KOPT-K1 (cell line): Measurements from ENCODE around the gene AARSD1.
"Not testable (repeated sequence)": the region's sequence is repeated elsewhere in the genome, so short reads cannot be mapped to it uniquely, and the experiment has no call there.

Experiments used
- H3K27ac ChIP-seq: fragments of 200-600 bp; sonication (generic); 2 replicates; pipeline ENCODE4 v1.5.1; 2016; ENCODE audit warnings: antibody characterized with exemption, mild to moderate bottlenecking, low read depth, low read length; ENCODE audit not compliant: poor library complexity, severe bottlenecking
- H3K36me3 ChIP-seq: fragments of 200-600 bp; sonication (generic); 2 replicates; pipeline ENCODE4 v1.5.1; 2017; ENCODE audit warnings: antibody characterized with exemption, mild to moderate bottlenecking, low read length, moderate library complexity; ENCODE audit not compliant: insufficient read depth
- H3K9me3 ChIP-seq: fragments of 200-600 bp; sonication (generic); 2 replicates; pipeline ENCODE4 v1.5.1; 2017; ENCODE audit warnings: antibody characterized with exemption, low read length, mild to moderate bottlenecking; ENCODE audit not compliant: insufficient read depth, poor library complexity, severe bottlenecking

Gene AARSD1

GRCh38 chr17:42953669-42954068 lies 10.6 kb downstream of the AARSD1 start:
- Histone ChIP-seq H3K27ac (no peak overlapping the region), H3K36me3 (peaks cover 94% of the 10 kb centered on the region), H3K9me3 (no peaks in the 10 kb centered on the region)

GRCh38 chr17:42950044-42950783 lies 14.0 kb downstream of the AARSD1 start:
- no peak overlapping the region for H3K27ac ChIP-seq
- H3K36me3 ChIP-seq = peaks cover 73% of the 10 kb centered on the region
- no peaks in the 10 kb centered on the region for H3K9me3 ChIP-seq

- Histone ChIP-seq H3K9me3 (no peaks in the 10 kb centered on the region), H3K36me3 (peaks cover 39% of the 10 kb centered on the region), H3K27ac (no peak overlapping the region)
Observed at GRCh38 chr17:42946812-42947211, 17.4 kb downstream of the AARSD1 start.

- Histone ChIP-seq H3K27ac (no peak overlapping the region), H3K36me3 (peaks cover 13% of the 10 kb centered on the region; the same call in 1 of the 2 replicates), H3K9me3 (no peaks in the 10 kb centered on the region)
Observed at GRCh38 chr17:42944211-42944610, 20.0 kb downstream of the AARSD1 start.

GRCh38 chr17:42937712-42938596 lies 26.3 kb downstream of the AARSD1 start:
- Histone ChIP-seq H3K27ac (no peak overlapping the region), H3K36me3 (no peaks in the 10 kb centered on the region), H3K9me3 (no peaks in the 10 kb centered on the region)

- no peak overlapping the region for H3K27ac ChIP-seq
Observed at GRCh38 chr17:42929497-42929844, 34.8 kb downstream of the AARSD1 start.

GRCh38 chr17:42928714-42929496 lies 35.3 kb downstream of the AARSD1 start:
- Histone ChIP-seq H3K36me3 (no peaks in the 10 kb centered on the region), H3K27ac (no peak overlapping the region), H3K9me3 (no peaks in the 10 kb centered on the region)

More at GRCh38 chr17:42929497-42929844, 34.8 kb downstream of the AARSD1 start:
- Histone ChIP-seq H3K9me3 (no peaks in the 10 kb centered on the region), H3K36me3 (no peaks in the 10 kb centered on the region)

- H3K27ac ChIP-seq = no peak overlapping the region
- H3K9me3 ChIP-seq = no peaks in the 10 kb centered on the region
- no peaks in the 10 kb centered on the region for H3K36me3 ChIP-seq
Observed at GRCh38 chr17:42924891-42925290, 39.4 kb downstream of the AARSD1 start.

- H3K27ac ChIP-seq, H3K36me3 ChIP-seq, H3K9me3 ChIP-seq: not testable (repeated sequence)
Observed at GRCh38 chr17:42923472-42923871, 40.8 kb downstream of the AARSD1 start.

GRCh38 chr17:42922294-42922693 lies 42.0 kb downstream of the AARSD1 start:
- no peak overlapping the region for H3K27ac ChIP-seq
- H3K9me3 ChIP-seq = no peaks in the 10 kb centered on the region
- H3K36me3 ChIP-seq = no peaks in the 10 kb centered on the region

GRCh38 chr17:42920922-42921321 lies 43.3 kb downstream of the AARSD1 start:
- no peaks in the 10 kb centered on the region for H3K36me3 ChIP-seq
- H3K27ac ChIP-seq = no peak overlapping the region
- H3K9me3 ChIP-seq = no peaks in the 10 kb centered on the region

- no peaks in the 10 kb centered on the region for H3K9me3 ChIP-seq
- H3K36me3 ChIP-seq = no peaks in the 10 kb centered on the region
- no peak overlapping the region for H3K27ac ChIP-seq
Observed at GRCh38 chr17:42920106-42920900, 44.0 kb downstream of the AARSD1 start.

GRCh38 chr17:42919522-42920077 lies 44.7 kb downstream of the AARSD1 start:
- not testable (repeated sequence) for H3K27ac ChIP-seq, H3K9me3 ChIP-seq, H3K36me3 ChIP-seq

GRCh38 chr17:42918902-42919521 lies 45.2 kb downstream of the AARSD1 start:
- Histone ChIP-seq H3K36me3 (no peaks in the 10 kb centered on the region), H3K27ac (no peak overlapping the region), H3K9me3 (no peaks in the 10 kb centered on the region)
